ENCODE measurements around the gene SUMF1. TPM values are rescaled to one million over a fixed set of nuclear protein-coding genes. Genes with fewer than 3 reads are reported as not detected.

Gene SUMF1
- polyA plus RNA-seq, 6 donors from 2014 or later = 18.8 to 27.6 (median 22.2) TPM

GRCh38 chr3:4359805-4360502 lies 107.1 kb downstream of the SUMF1 start:
- H3K27ac Mint-ChIP-seq = no peak overlapping the region
- H3K36me3 Mint-ChIP-seq = peaks cover 5 to 11% of the 10 kb centered on the region in 2 donors
- no peak for ATAC-seq (ENCODE audit: low read depth in 2 of 2)
- H3K4me1 Mint-ChIP-seq = no peaks in the 10 kb centered on the region
- H3K27me3 Mint-ChIP-seq = no peaks in the 10 kb centered on the region
- no peaks in the 10 kb centered on the region for H3K9me3 Mint-ChIP-seq
- no peak overlapping the region for H3K4me3 Mint-ChIP-seq
- no peak for DNase-seq

- H3K4me1 Mint-ChIP-seq = no peaks in the 10 kb centered on the region
- peaks cover 5 to 11% of the 10 kb centered on the region in 2 donors for H3K36me3 Mint-ChIP-seq
- DNase-seq (no peak), ATAC-seq (ENCODE audit: low read depth in 2 of 2) (no peak)
- H3K4me3 Mint-ChIP-seq = no peak overlapping the region
- no peaks in the 10 kb centered on the region for H3K9me3 Mint-ChIP-seq
- no peaks in the 10 kb centered on the region for H3K27me3 Mint-ChIP-seq
- H3K27ac Mint-ChIP-seq = no peak overlapping the region
Measured at GRCh38 chr3:4358273-4358672, 108.8 kb downstream of the SUMF1 start.

DNA sequence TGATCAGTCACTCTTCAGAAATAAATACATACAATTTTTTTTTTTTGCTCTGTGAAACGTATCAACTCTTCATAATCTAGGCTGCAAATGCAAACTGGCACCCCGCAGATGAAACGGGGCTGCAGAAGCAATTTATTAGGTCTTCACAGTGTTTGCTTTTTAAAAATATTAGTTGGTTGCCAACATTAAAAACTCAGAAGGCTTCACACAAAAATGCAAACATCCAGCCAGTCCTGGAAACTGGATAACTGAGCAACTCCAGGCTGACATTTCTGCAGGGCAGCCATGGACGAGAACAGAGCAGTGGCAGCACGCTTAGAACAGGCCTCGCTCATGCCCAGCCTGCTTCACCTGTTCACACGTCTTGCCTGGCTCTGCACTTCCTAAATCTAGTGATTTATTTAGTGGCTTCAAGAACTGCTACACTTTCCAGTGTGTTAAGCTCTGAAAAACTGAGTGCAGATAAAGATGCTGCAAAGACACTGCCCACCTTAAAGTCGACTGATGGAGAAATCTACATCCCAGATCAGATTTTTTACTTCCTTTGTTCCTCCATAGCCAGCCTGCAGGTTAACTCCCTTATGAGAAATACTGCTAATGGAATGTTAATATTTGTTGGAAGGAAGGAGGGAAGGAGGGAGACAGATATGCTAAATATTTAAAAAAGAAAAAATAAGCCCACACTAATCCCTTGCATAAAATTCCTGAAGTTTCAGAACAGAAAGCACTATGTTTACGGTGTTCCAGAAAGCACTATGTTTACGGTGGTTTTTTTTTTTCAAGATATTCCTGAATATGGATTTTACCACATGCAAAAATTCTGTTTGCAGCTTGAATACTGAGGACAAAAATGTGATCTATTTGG lies 110.3 kb downstream of the SUMF1 start:
- H3K4me3 Mint-ChIP-seq = no peak overlapping the region
- ATAC-seq (ENCODE audit: low read depth in 2 of 2) (no peak), DNase-seq (no peak)
- H3K4me1 Mint-ChIP-seq = peaks cover 0 to 5% (median 4%) of the 10 kb centered on the region in 3 donors
- no peak overlapping the region for H3K27ac Mint-ChIP-seq
- no peaks in the 10 kb centered on the region for H3K27me3 Mint-ChIP-seq
- H3K9me3 Mint-ChIP-seq = no peaks in the 10 kb centered on the region
- peaks cover 5% of the 10 kb centered on the region in 2 donors for H3K36me3 Mint-ChIP-seq

- H3K4me3 Mint-ChIP-seq = no peak overlapping the region
- peaks cover 0 to 5% of the 10 kb centered on the region in 2 donors for H3K36me3 Mint-ChIP-seq
- no peaks in the 10 kb centered on the region for H3K9me3 Mint-ChIP-seq
- H3K27ac Mint-ChIP-seq = peak overlapping the region in 1 of 6 donors; percentile 66
- no peaks in the 10 kb centered on the region for H3K27me3 Mint-ChIP-seq
- peaks cover 0 to 5% (median 4%) of the 10 kb centered on the region in 3 donors for H3K4me1 Mint-ChIP-seq
- DNase-seq = no peak
- no peak for ATAC-seq (ENCODE audit: low read depth in 2 of 2)
Measured at GRCh38 chr3:4356220-4356540, 110.9 kb downstream of the SUMF1 start.

GRCh38 chr3:4355401-4356219 lies 111.5 kb downstream of the SUMF1 start:
- H3K9me3 Mint-ChIP-seq = no peaks in the 10 kb centered on the region
- H3K27me3 Mint-ChIP-seq = no peaks in the 10 kb centered on the region
- no peak overlapping the region for H3K4me3 Mint-ChIP-seq
- H3K4me1 Mint-ChIP-seq = peaks cover 5 to 10% (median 6%) of the 10 kb centered on the region in 3 donors
- peaks cover 0 to 5% of the 10 kb centered on the region in 2 donors for H3K36me3 Mint-ChIP-seq
- no peak for DNase-seq
- peak overlapping the region in 1 of 6 donors; percentile 35 for H3K27ac Mint-ChIP-seq
- no peak for ATAC-seq (ENCODE audit: low read depth in 2 of 2)

DNA sequence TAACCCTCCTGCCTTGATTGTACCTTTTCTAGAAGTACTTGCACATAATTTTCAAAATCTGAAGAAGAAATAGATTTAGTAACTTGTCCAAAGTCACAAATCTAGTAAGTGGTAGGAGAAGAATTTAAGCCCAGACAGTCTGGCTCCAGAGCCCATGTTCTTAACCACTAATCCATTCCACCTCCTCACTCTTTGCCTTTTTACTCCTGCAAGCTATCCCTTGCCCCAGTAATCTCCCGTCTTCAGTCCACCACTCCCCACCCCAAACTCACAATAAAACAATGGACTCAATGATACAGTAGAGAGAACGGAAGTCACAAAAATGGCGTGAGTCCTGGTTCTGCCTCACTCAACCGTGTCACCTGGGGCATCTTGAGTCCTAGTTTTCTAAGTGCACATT lies 115.2 kb downstream of the SUMF1 start:
- H3K4me3 Mint-ChIP-seq = peak overlapping the region in 5 of 8 donors; percentile 25 to 84 (median 36)
- ATAC-seq (ENCODE audit: low read depth in 2 of 2) (no peak), DNase-seq (no peak)
- peak overlapping the region in 2 of 6 donors; percentile 71 to 92 for H3K27ac Mint-ChIP-seq
- H3K9me3 Mint-ChIP-seq = peaks cover 0 to 2% (median 0%) of the 10 kb centered on the region in 7 donors
- H3K4me1 Mint-ChIP-seq = peaks cover 6 to 10% (median 7%) of the 10 kb centered on the region in 3 donors
- H3K36me3 Mint-ChIP-seq = no peaks in the 10 kb centered on the region
- no peaks in the 10 kb centered on the region for H3K27me3 Mint-ChIP-seq

GRCh38 chr3:4351164-4351855 lies 115.8 kb downstream of the SUMF1 start:
- H3K9me3 Mint-ChIP-seq = peaks cover 0 to 2% (median 0%) of the 10 kb centered on the region in 7 donors
- DNase-seq (no peak), ATAC-seq (ENCODE audit: low read depth in 2 of 2) (peak; percentile 14 to 55)
- H3K4me1 Mint-ChIP-seq = peaks cover 6 to 10% (median 7%) of the 10 kb centered on the region in 3 donors
- peak overlapping the region; percentile 3 to 76 (median 39) for H3K4me3 Mint-ChIP-seq
- no peak overlapping the region for H3K27ac Mint-ChIP-seq
- H3K36me3 Mint-ChIP-seq = no peaks in the 10 kb centered on the region
- no peaks in the 10 kb centered on the region for H3K27me3 Mint-ChIP-seq

DNA sequence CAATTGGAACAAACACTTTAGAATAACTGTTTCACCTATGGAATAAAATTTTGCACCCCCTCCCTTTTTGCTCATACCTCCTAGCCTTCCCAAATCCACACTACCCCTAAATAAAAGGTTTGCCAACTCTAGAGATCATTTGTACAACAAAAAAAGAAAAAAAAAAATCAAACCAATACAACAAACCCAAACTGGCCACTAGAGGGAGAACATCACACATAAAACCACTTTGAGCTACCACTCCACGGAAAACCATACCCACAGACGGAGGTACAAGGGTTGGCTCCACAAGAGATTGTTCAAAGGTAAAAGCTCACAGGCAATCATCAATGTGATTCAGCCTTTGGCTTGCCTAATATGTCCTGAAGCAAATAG lies 116.3 kb downstream of the SUMF1 start:
- H3K4me3 Mint-ChIP-seq = peak overlapping the region in 7 of 8 donors; percentile 3 to 67 (median 17)
- peak; percentile 51 for DNase-seq
- peaks cover 0 to 2% (median 0%) of the 10 kb centered on the region in 7 donors for H3K9me3 Mint-ChIP-seq
- H3K27ac Mint-ChIP-seq = no peak overlapping the region
- peaks cover 6 to 10% (median 7%) of the 10 kb centered on the region in 3 donors for H3K4me1 Mint-ChIP-seq
- ATAC-seq (ENCODE audit: low read depth in 2 of 2) = peak; percentile 71 to 89
- no peaks in the 10 kb centered on the region for H3K36me3 Mint-ChIP-seq
- no peaks in the 10 kb centered on the region for H3K27me3 Mint-ChIP-seq

DNA sequence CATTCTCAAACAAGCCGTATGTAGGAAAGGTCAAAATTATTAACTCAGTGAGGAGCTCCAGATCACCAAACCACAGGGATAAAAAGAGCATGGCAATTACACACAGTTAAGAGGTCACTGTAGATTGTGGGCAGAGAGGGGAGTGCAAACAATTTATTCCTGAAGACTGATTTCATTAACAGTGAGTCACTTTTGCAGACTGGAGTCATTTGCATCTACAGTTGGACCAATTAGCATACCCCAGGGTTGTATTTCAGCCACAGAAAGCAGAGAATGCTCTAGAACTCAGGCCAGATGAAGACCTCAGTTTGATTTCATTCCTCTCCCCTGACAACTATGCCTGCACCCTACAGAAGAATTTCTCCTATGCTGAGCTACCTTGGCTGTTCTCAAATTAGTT lies 123.8 kb downstream of the SUMF1 start:
- peaks cover 0 to 2% (median 0%) of the 10 kb centered on the region in 7 donors for H3K9me3 Mint-ChIP-seq
- H3K4me3 Mint-ChIP-seq = no peak overlapping the region
- H3K27me3 Mint-ChIP-seq = no peaks in the 10 kb centered on the region
- DNase-seq (no peak), ATAC-seq (ENCODE audit: low read depth in 2 of 2) (no peak)
- peaks cover 0 to 4% (median 0%) of the 10 kb centered on the region in 3 donors for H3K4me1 Mint-ChIP-seq
- peaks cover 0 to 7% of the 10 kb centered on the region in 2 donors for H3K36me3 Mint-ChIP-seq
- H3K27ac Mint-ChIP-seq = no peak overlapping the region

GRCh38 chr3:4341336-4341675 lies 125.8 kb downstream of the SUMF1 start:
- ATAC-seq (ENCODE audit: low read depth in 2 of 2) = no peak
- peaks cover 0 to 7% of the 10 kb centered on the region in 2 donors for H3K36me3 Mint-ChIP-seq
- H3K9me3 Mint-ChIP-seq = no peaks in the 10 kb centered on the region
- no peak overlapping the region for H3K27ac Mint-ChIP-seq
- no peaks in the 10 kb centered on the region for H3K27me3 Mint-ChIP-seq
- peaks cover 0 to 4% (median 0%) of the 10 kb centered on the region in 3 donors for H3K4me1 Mint-ChIP-seq
- DNase-seq = no peak
- no peak overlapping the region for H3K4me3 Mint-ChIP-seq

- peak overlapping the region in 3 of 6 donors; percentile 1 to 7 (median 1) for H3K27ac Mint-ChIP-seq
- no peak overlapping the region for H3K4me3 Mint-ChIP-seq
- H3K36me3 Mint-ChIP-seq = peaks cover 0 to 7% of the 10 kb centered on the region in 2 donors
- ATAC-seq (ENCODE audit: low read depth in 2 of 2) (no peak), DNase-seq (no peak)
- H3K9me3 Mint-ChIP-seq = no peaks in the 10 kb centered on the region
- peaks cover 0 to 4% (median 0%) of the 10 kb centered on the region in 3 donors for H3K4me1 Mint-ChIP-seq
- no peaks in the 10 kb centered on the region for H3K27me3 Mint-ChIP-seq
Measured at GRCh38 chr3:4340411-4341335, 126.4 kb downstream of the SUMF1 start.

- DNase-seq (no peak), ATAC-seq (ENCODE audit: low read depth in 2 of 2) (no peak)
- H3K4me1 Mint-ChIP-seq = peaks cover 0 to 4% (median 0%) of the 10 kb centered on the region in 3 donors
- H3K27me3 Mint-ChIP-seq = no peaks in the 10 kb centered on the region
- H3K27ac Mint-ChIP-seq = peak overlapping the region in 2 of 6 donors; percentile 1 to 7
- peaks cover 0 to 7% of the 10 kb centered on the region in 2 donors for H3K36me3 Mint-ChIP-seq
- no peaks in the 10 kb centered on the region for H3K9me3 Mint-ChIP-seq
- no peak overlapping the region for H3K4me3 Mint-ChIP-seq
Measured at GRCh38 chr3:4340077-4340410, 127.0 kb downstream of the SUMF1 start.

All from naive B cell (primary cell).